ENCODE results near the gene LHPP.

The LHPP gene

GRCh38 chr10:124534231-124534798 lies 72.7 kb downstream of the LHPP start:
- TF ChIP-seq GATA3 (IDR thresholded peaks at IDR 0.05; ENCODE audit: low read depth, low read length) = no peak

- TF ChIP-seq GATA2 (IDR thresholded peaks at IDR 0.05; ENCODE audit: low read depth, low read length) (no peak), GATA3 (IDR thresholded peaks at IDR 0.05; ENCODE audit: low read depth, low read length) (no peak)
These were observed 73.4 kb downstream of the LHPP start for GRCh38 chr10:124534826-124535601.

- TF ChIP-seq GATA2 (IDR thresholded peaks at IDR 0.05; ENCODE audit: low read depth, low read length) = no peak
- TF ChIP-seq GATA3 (IDR thresholded peaks at IDR 0.05; ENCODE audit: low read depth, low read length) = no peak
These were observed 74.3 kb downstream of the LHPP start for GRCh38 chr10:124535731-124536495.

GRCh38 chr10:124536496-124537050 lies 75.0 kb downstream of the LHPP start:
- TF ChIP-seq GATA3 (IDR thresholded peaks at IDR 0.05; ENCODE audit: low read depth, low read length) = no peak
- no peak for TF ChIP-seq GATA2 (IDR thresholded peaks at IDR 0.05; ENCODE audit: low read depth, low read length)

- TF ChIP-seq GATA3 (IDR thresholded peaks at IDR 0.05; ENCODE audit: low read depth, low read length) (no peak), GATA2 (IDR thresholded peaks at IDR 0.05; ENCODE audit: low read depth, low read length) (no peak)
These were observed 75.6 kb downstream of the LHPP start for GRCh38 chr10:124537166-124537725.

- no peak for TF ChIP-seq GATA2 (IDR thresholded peaks at IDR 0.05; ENCODE audit: low read depth, low read length)
- no peak for TF ChIP-seq GATA3 (IDR thresholded peaks at IDR 0.05; ENCODE audit: low read depth, low read length)
These were observed 76.3 kb downstream of the LHPP start for GRCh38 chr10:124537891-124538290.

- TF ChIP-seq GATA2 (IDR thresholded peaks at IDR 0.05; ENCODE audit: low read depth, low read length) (no peak), GATA3 (IDR thresholded peaks at IDR 0.05; ENCODE audit: low read depth, low read length) (no peak)
These were observed 77.1 kb downstream of the LHPP start for GRCh38 chr10:124538706-124539105.

GRCh38 chr10:124539935-124540641 lies 78.5 kb downstream of the LHPP start:
- TF ChIP-seq GATA3 (IDR thresholded peaks at IDR 0.05; ENCODE audit: low read depth, low read length) (no peak), GATA2 (IDR thresholded peaks at IDR 0.05; ENCODE audit: low read depth, low read length) (no peak)

- TF ChIP-seq GATA3 (IDR thresholded peaks at IDR 0.05; ENCODE audit: low read depth, low read length) = no peak
- no peak for TF ChIP-seq GATA2 (IDR thresholded peaks at IDR 0.05; ENCODE audit: low read depth, low read length)
These were observed 79.7 kb downstream of the LHPP start for GRCh38 chr10:124541076-124541903.

GRCh38 chr10:124542336-124542735 lies 80.7 kb downstream of the LHPP start:
- no peak for TF ChIP-seq GATA2 (IDR thresholded peaks at IDR 0.05; ENCODE audit: low read depth, low read length)
- TF ChIP-seq GATA3 (IDR thresholded peaks at IDR 0.05; ENCODE audit: low read depth, low read length) = no peak

GRCh38 chr10:124543146-124543545 lies 81.5 kb downstream of the LHPP start:
- TF ChIP-seq GATA3 (IDR thresholded peaks at IDR 0.05; ENCODE audit: low read depth, low read length) (no peak), GATA2 (IDR thresholded peaks at IDR 0.05; ENCODE audit: low read depth, low read length) (no peak)

- TF ChIP-seq GATA2 (IDR thresholded peaks at IDR 0.05; ENCODE audit: low read depth, low read length) (no peak), GATA3 (IDR thresholded peaks at IDR 0.05; ENCODE audit: low read depth, low read length) (no peak)
These were observed 82.3 kb downstream of the LHPP start for GRCh38 chr10:124543971-124544370.

GRCh38 chr10:124544711-124545110 lies 83.1 kb downstream of the LHPP start:
- TF ChIP-seq GATA2 (IDR thresholded peaks at IDR 0.05; ENCODE audit: low read depth, low read length) (no peak), GATA3 (IDR thresholded peaks at IDR 0.05; ENCODE audit: low read depth, low read length) (no peak)

All from SH-SY5Y (cell line).